NAMALWA (cell line): ENCODE results near the gene NEK6.

Source experiments
- DNase-seq: peaks from one replicate; pipeline ENCODE4 v3.0.0-alpha.2; 2015; ENCODE audit warnings: low spot score

NEK6 gene

DNA sequence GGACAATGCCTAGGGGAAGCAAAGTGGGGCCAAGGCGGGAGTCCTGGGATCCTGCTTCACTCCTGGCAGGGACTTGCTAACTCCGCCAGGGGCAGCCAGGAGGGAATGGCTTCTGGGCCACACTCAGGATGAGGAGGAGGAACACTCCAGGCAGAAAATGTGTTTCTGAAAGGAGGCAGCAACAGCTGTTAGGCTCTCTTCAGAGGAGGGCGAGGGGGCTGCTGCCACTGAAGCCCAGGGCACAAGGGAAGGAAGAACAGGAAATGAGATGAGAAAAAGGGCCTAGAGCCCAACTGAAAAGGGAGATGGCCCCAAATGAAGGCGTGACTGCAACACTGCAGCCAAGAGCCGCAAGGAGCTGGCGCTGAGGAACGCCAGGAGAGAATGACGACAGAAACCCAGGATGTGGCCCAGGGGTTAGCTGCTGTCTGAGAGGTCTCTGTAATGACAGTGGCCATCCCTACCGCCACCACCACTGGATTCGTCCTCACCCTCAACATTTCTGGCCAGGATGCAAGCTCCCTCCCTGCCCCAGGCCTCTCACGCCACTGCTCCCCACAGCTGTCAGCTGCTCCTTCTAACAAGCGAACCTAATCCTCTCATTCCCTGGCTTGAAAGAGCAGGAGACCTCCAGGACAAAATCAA is 141.7 kb downstream of the NEK6 start:
- DNase-seq, result no peak

DNA sequence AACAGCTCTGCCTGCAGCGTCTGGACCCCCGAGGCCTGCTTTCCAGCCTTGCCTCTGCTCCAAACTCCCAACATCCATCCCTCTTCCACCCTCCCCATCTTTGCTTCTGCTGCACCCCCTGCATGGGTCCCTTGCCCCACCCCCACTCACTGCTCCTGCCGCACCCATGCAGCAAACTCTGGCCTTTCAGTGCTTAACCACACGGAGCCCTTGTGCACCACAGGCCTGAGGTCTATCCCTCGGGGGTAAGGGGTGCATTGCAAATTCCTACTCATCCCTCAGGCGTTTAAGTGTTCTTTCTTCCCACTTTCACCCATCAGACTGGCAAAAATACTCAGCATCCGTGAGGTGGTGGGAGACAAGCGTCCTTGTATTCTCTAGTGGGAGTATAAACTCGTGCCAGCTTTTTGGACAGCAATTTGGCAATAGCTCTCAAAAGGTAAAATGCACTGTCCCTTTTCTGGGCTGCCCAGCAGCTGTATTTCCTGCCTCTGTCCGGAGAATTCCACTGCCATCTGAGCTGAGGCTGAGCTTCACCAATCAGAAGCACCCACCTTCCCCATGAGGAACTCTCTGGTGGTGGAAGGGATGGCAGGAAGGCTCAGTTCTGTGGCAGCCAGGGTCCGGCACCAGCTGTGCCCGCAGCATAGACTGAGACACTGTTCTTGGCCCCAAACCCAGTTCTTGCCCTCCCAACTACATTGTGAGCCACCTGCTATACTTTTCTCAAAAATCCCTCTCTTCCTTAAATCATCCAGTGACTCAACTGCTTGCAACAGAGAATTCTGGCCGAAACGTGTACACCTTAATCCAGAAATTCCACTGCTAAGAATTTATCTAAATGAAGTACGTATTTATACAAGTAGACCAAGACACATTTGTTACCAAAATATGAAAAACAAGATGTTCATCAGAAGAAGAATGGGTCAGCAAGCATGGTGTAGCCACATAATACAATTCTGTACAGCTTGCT is 142.5 kb downstream of the NEK6 start:
- DNase-seq, result no peak
